ENCODE results near the gene PRR13.
A peak's percentile ranks its signal among the peaks of the same experiment; 100 is the strongest.
"Not testable (repeated sequence)": the region's sequence is repeated elsewhere in the genome, so short reads cannot be mapped to it uniquely, and the experiment has no call there.

PRR13 gene

GRCh38 chr12:53443955-53444354, 2.4 kb downstream of the PRR13 start:
- Histone ChIP-seq H4K20me1 (ENCODE audit: low read depth, low read length) (no peaks in the 10 kb centered on the region), H3K79me2 (ENCODE audit: insufficient read depth, low read length) (peaks cover 30% of the 10 kb centered on the region), H3F3A (ENCODE audit: insufficient read depth) (peaks cover 5% of the 10 kb centered on the region; the same call in 1 of the 2 replicates), H3K27ac (ENCODE audit: low read depth, low read length) (no peak overlapping the region), H3K9me3 (ENCODE audit: insufficient read depth, low read length) (no peaks in the 10 kb centered on the region), H3K4me2 (ENCODE audit: low read depth, low read length, poor library complexity, severe bottlenecking) (peak overlapping the region; percentile 74), H3K4me3 (ENCODE audit: insufficient read depth, low read length, poor library complexity, severe bottlenecking) (no peak overlapping the region), H3K36me3 (ENCODE audit: low read length) (peaks cover 5% of the 10 kb centered on the region; the same call in 1 of the 2 replicates), H2AFZ (ENCODE audit: low read depth, low read length, severe bottlenecking) (no peak overlapping the region), H3K9ac (ENCODE audit: low read length) (no peak overlapping the region), H3K9me2 (replicated peaks; ENCODE audit: insufficient read depth, low read length) (no peaks in the 10 kb centered on the region), H3K27me3 (ENCODE audit: low read length) (no peaks in the 10 kb centered on the region)
- TF ChIP-seq CTCF (IDR thresholded peaks at IDR 0.05; ENCODE audit: insufficient read depth, low read length, poor library complexity, severe bottlenecking) (no peak), EZH2phosphoT487 (conservative IDR thresholded peaks at IDR 0.05; ENCODE audit: low read length) (no peak)

GRCh38 chr12:53444593-53445325, 3.2 kb downstream of the PRR13 start:
- not testable (repeated sequence) for H3K36me3 ChIP-seq (ENCODE audit: low read length); H4K20me1 ChIP-seq (ENCODE audit: low read depth, low read length); H3K27me3 ChIP-seq (ENCODE audit: low read length); H3K9me2 ChIP-seq (replicated peaks; ENCODE audit: insufficient read depth, low read length); H2AFZ ChIP-seq (ENCODE audit: low read depth, low read length, severe bottlenecking); H3K4me2 ChIP-seq (ENCODE audit: low read depth, low read length, poor library complexity, severe bottlenecking); H3K4me3 ChIP-seq (ENCODE audit: insufficient read depth, low read length, poor library complexity, severe bottlenecking); H3K9me3 ChIP-seq (ENCODE audit: insufficient read depth, low read length); H3F3A ChIP-seq (ENCODE audit: insufficient read depth); H3K27ac ChIP-seq (ENCODE audit: low read depth, low read length); H3K9ac ChIP-seq (ENCODE audit: low read length)
- peaks cover 30% of the 10 kb centered on the region for H3K79me2 ChIP-seq (ENCODE audit: insufficient read depth, low read length)

- Histone ChIP-seq H3K36me3 (ENCODE audit: low read length) (peaks cover 33% of the 10 kb centered on the region), H3K27ac (ENCODE audit: low read depth, low read length) (no peak overlapping the region), H4K20me1 (ENCODE audit: low read depth, low read length) (peaks cover 29% of the 10 kb centered on the region), H2AFZ (ENCODE audit: low read depth, low read length, severe bottlenecking) (no peak overlapping the region), H3K4me2 (ENCODE audit: low read depth, low read length, poor library complexity, severe bottlenecking) (peak overlapping the region; percentile 69), H3K9me3 (ENCODE audit: insufficient read depth, low read length) (no peaks in the 10 kb centered on the region), H3F3A (ENCODE audit: insufficient read depth) (peaks cover 39% of the 10 kb centered on the region), H3K27me3 (ENCODE audit: low read length) (no peaks in the 10 kb centered on the region), H3K9me2 (replicated peaks; ENCODE audit: insufficient read depth, low read length) (no peaks in the 10 kb centered on the region), H3K4me3 (ENCODE audit: insufficient read depth, low read length, poor library complexity, severe bottlenecking) (no peak overlapping the region), H3K79me2 (ENCODE audit: insufficient read depth, low read length) (peaks cover 38% of the 10 kb centered on the region), H3K9ac (ENCODE audit: low read length) (no peak overlapping the region)
- no peak for TF ChIP-seq CTCF (IDR thresholded peaks at IDR 0.05; ENCODE audit: insufficient read depth, low read length, poor library complexity, severe bottlenecking)
- no peak for TF ChIP-seq EZH2phosphoT487 (conservative IDR thresholded peaks at IDR 0.05; ENCODE audit: low read length)
Observed at GRCh38 chr12:53450936-53451335, 9.4 kb downstream of the PRR13 start.

- Histone ChIP-seq H2AFZ (ENCODE audit: low read depth, low read length, severe bottlenecking) (peak within 1 kb of the TSS; percentile 83), H3K4me2 (ENCODE audit: low read depth, low read length, poor library complexity, severe bottlenecking) (peak within 1 kb of the TSS; percentile 97), H3K79me2 (ENCODE audit: insufficient read depth, low read length) (peaks cover 43% of the 10 kb centered on the region)
Observed at GRCh38 chr12:53451661-53452158, 10.2 kb downstream of the PRR13 start, which contains the start of gene PCBP2. TSS of gene PCBP2 (plus strand) at chr12:53452102. CDS start at chr12:53454801, 2,699 bp downstream.

More at GRCh38 chr12:53451661-53452158, 10.2 kb downstream of the PRR13 start, which contains the start of gene PCBP2:
- Histone ChIP-seq H3K9me2 (replicated peaks; ENCODE audit: insufficient read depth, low read length) (no peaks in the 10 kb centered on the region), H3K4me3 (ENCODE audit: insufficient read depth, low read length, poor library complexity, severe bottlenecking) (peak within 1 kb of the TSS; percentile 99), H3K27ac (ENCODE audit: low read depth, low read length) (peak within 1 kb of the TSS; percentile 92), H4K20me1 (ENCODE audit: low read depth, low read length) (peaks cover 29% of the 10 kb centered on the region), H3K27me3 (ENCODE audit: low read length) (no peaks in the 10 kb centered on the region), H3F3A (ENCODE audit: insufficient read depth) (peaks cover 36% of the 10 kb centered on the region), H3K9me3 (ENCODE audit: insufficient read depth, low read length) (no peaks in the 10 kb centered on the region), H3K9ac (ENCODE audit: low read length) (peak within 1 kb of the TSS; percentile 99), H3K36me3 (ENCODE audit: low read length) (peaks cover 39% of the 10 kb centered on the region)
- peak; percentile 97 for TF ChIP-seq CTCF (IDR thresholded peaks at IDR 0.05; ENCODE audit: insufficient read depth, low read length, poor library complexity, severe bottlenecking)
- TF ChIP-seq EZH2phosphoT487 (conservative IDR thresholded peaks at IDR 0.05; ENCODE audit: low read length) = no peak
